Activated naive CD4-positive, alpha-beta T cell treated with anti-CD3 and anti-CD28 coated beads for 36 hours (primary cell): ENCODE measurements around the gene TLE5. TPM values are rescaled to one million over a fixed set of nuclear protein-coding genes. Genes with fewer than 3 reads are reported as not detected.

Experiments
- CTCF ChIA-PET: fragments of 350-600 bp; sonication (Branson Sonifier 250); formaldehyde crosslinking; loops from one replicate; lab custom pipeline; 2021; ENCODE audit warnings: antibody characterized with exemption; lab: Charles Lee
- DNase-seq: peaks from one replicate; pipeline ENCODE4 v3.0.0-alpha.2; 2020
- H3K27ac Mint-ChIP-seq: one replicate; pipeline ENCODE4 v1.8.0; 2021; ENCODE audit warnings: mild to moderate bottlenecking, mixed read lengths
- H3K27me3 Mint-ChIP-seq: one replicate; pipeline ENCODE4 v1.8.0; 2021; ENCODE audit warnings: low read depth, mixed read lengths
- H3K36me3 Mint-ChIP-seq: one replicate; pipeline ENCODE4 v1.8.0; 2021; ENCODE audit warnings: low read depth, mixed read lengths
- H3K4me1 Mint-ChIP-seq: one replicate; pipeline ENCODE4 v1.8.0; 2021; ENCODE audit warnings: low read depth, mixed read lengths
- H3K4me3 Mint-ChIP-seq: one replicate; pipeline ENCODE4 v1.8.0; 2021; ENCODE audit warnings: mild to moderate bottlenecking, moderate library complexity, mixed read lengths
- H3K9me3 Mint-ChIP-seq: one replicate; pipeline ENCODE4 v1.8.0; 2021; ENCODE audit warnings: mixed read lengths
- intact Hi-C: fragments of 100-400 bp; cut with micrococcal nuclease; formaldehyde crosslinking; loops from one replicate; pipeline ENCODE4 v1.15.1; 2023
- total RNA-seq, 2 experiments: library from RNA; stranded (reverse); gene quantifications; one replicate each; pipeline ENCODE4 v1.2.3, GENCODE V29; 2021

The TLE5 gene
- total RNA-seq, 2 experiments from 2014 or later, result 326 to 354 TPM

DNA sequence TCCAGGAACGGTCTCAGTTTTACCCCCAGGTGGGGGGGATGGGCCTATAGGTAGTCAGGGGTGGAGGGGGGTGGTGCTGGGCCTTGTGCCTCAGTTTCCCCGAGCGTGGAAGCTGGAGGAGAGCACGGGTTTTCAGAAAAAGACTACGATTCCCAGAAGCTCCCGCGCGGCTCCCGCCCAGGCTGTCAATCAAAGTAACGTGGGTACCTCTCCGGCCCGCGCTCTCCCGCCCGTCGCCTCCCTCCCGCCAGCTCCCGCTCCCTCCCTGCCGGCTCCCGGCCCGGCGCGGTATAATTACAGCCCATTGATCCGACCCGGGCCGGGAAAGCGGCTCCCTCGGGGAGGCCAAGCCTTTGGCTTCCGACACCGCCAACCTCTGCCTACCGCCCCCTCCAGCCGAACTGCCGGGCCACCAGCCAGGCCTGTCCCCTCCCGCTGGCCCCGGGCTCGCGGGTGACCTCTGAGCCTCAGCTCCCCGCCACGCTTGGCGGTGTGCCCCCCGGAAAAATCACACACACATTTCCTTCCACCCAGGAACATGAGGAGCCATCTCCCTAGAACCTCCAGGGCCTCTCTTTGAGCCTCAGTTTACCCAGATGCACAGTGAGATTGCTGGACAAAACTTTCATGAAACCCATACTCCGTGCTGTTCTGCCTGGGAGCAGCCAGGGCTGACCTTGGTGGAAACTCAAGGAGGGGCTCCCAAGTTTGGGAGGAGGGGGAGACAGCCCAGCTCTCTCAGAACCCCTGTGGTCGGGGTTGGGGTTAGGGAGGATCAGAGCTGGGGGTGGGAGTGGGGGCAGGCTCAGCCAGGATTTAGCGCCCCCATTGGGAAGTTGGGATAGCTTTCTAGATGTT, 25.9 kb downstream of the TLE5 start:
- Mint-ChIP-seq H3K36me3 (no peaks in the 10 kb centered on the region), H3K27me3 (no peaks in the 10 kb centered on the region), H3K4me1 (peaks cover 20% of the 10 kb centered on the region), H3K27ac (peak overlapping the region; percentile 94), H3K4me3 (peak overlapping the region; percentile 87), H3K9me3 (no peaks in the 10 kb centered on the region)
- peak; percentile 88 for DNase-seq
- intact Hi-C loops, result loop anchor here (5.0 kb wide), 1 partner anchor 726 kb away; the partner anchor contains the start of genes APBA3 and MRPL54
- CTCF ChIA-PET, result interaction anchor here (0.6 to 1.5 kb wide), 8 partner anchors 12 to 116 kb away, joined by 3 to 6 read pairs (median 4); partner anchors contain the start of gene TLE6

DNA sequence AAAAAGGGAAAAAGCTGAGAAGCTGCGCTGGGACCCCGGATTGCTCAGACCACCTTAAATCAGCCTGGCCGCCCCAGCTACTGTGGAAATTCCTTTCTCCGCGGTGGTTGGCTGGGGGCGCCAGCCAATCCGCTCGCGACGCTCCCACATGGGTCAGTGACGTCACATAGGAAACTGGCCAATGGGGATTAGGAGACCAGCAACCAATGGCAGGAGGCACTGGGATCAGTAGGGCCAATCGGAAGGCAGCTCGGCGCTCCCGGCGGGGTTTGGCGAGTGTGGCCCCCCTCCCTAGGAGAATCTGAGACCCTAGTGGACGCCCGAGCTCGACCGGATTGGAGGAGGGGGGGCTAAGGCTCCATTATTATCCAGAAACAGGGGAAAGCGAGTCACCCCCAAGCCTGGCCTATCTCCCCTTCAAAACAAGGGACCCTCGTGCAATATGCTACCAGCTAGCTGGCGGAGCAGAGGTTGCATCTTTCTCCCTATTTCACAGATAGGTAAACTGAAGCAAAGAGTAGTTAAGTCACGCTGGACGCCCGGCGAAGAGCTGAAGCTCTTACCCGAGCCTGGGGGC, 26.7 kb downstream of the TLE5 start:
- Mint-ChIP-seq H3K36me3 (no peaks in the 10 kb centered on the region), H3K27ac (peak overlapping the region; percentile 94), H3K27me3 (no peaks in the 10 kb centered on the region), H3K4me1 (peaks cover 19% of the 10 kb centered on the region), H3K9me3 (no peaks in the 10 kb centered on the region), H3K4me3 (peak overlapping the region; percentile 87)
- CTCF ChIA-PET, result interaction anchor here (0.5 to 1.5 kb wide), 9 partner anchors 10 to 83 kb away, joined by 3 to 6 read pairs (median 3); partner anchors contain the start of gene TLE6
- peak; percentile 98 for DNase-seq
- intact Hi-C loops, result loop anchor here (1.0 to 5.0 kb wide), 6 partner anchors 26 to 727 kb away; partner anchors contain the start of genes APBA3, GNA11, MRPL54 and THOP1

DNA sequence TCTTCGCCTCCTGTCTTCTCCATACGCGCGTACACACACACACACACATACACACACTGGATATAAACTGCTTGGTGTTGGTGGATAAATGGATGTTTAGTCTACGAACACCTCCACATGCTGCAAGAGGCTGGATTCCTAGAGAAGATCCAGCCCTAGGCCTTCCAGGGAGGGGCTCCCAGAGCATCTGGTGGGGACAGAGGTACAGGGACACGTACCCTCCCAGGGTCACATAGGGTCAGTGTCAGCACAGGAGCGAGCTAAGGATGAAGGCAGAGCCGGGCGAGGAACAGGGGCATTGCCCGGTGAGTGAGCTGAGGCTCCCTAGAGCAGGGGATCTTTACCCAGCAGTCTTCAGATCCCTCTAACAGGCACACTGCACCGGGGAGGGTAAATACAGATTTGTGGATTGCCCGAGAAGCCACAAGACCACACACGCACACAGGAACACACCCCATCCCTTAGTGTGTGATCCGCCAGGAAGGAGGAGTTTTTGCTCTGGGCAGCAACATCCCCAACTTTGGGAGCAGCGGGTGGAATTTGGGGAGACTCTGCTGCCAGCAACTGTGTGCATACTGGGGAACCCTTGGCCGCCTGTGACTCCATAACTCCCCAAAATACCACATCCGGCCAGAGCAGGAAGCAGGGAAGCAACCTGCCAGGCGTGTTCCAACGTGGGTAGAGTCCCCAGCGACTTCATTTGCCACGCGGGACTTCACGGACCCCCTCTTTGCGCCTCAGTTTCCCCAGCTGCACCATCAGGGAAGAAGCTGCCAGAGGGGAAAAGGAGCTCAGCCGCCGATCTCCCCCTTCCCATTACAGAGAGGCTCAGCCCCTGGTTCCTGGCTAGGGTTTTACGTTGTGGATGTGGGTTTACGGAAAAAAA, 27.4 kb downstream of the TLE5 start:
- no peaks in the 10 kb centered on the region for H3K9me3 Mint-ChIP-seq
- CTCF ChIA-PET, result interaction anchor here (0.5 to 1.5 kb wide), 4 partner anchors 9 to 42 kb away, joined by 3 to 6 read pairs (median 3); no protein-coding TSS in a partner anchor
- no peaks in the 10 kb centered on the region for H3K36me3 Mint-ChIP-seq
- peak overlapping the region; percentile 87 for H3K4me3 Mint-ChIP-seq
- peak; percentile 77 for DNase-seq
- peak overlapping the region; percentile 94 for H3K27ac Mint-ChIP-seq
- H3K4me1 Mint-ChIP-seq, result peaks cover 16% of the 10 kb centered on the region
- intact Hi-C loops, result loop anchor here (1.0 to 5.0 kb wide), 6 partner anchors 26 to 727 kb away; partner anchors contain the start of genes APBA3, GNA11, MRPL54 and THOP1
- H3K27me3 Mint-ChIP-seq, result no peaks in the 10 kb centered on the region

DNA sequence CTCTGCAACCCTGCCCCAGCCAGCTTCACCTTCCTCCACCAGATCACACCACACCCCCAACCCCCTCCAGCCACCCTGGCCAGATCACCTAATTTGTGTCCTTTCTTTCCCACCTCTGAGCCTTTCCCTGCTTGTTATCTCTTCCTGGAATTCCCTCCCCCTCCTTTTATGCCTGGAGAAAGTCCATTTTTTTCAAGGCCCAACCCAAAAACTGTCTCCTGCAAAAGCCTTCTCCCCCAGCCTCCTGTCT, 28.0 kb downstream of the TLE5 start:
- H3K27me3 Mint-ChIP-seq, result no peaks in the 10 kb centered on the region
- intact Hi-C loops, result loop anchor here (2.0 kb wide), 3 partner anchors 58 to 84 kb away; partner anchors contain the start of genes GNA11 and TLE6
- peak overlapping the region; percentile 87 for H3K4me3 Mint-ChIP-seq
- no peaks in the 10 kb centered on the region for H3K9me3 Mint-ChIP-seq
- H3K4me1 Mint-ChIP-seq, result peaks cover 14% of the 10 kb centered on the region
- H3K36me3 Mint-ChIP-seq, result no peaks in the 10 kb centered on the region
- H3K27ac Mint-ChIP-seq, result no peak overlapping the region
- no peak for DNase-seq
- CTCF ChIA-PET, result no interaction called here

DNA sequence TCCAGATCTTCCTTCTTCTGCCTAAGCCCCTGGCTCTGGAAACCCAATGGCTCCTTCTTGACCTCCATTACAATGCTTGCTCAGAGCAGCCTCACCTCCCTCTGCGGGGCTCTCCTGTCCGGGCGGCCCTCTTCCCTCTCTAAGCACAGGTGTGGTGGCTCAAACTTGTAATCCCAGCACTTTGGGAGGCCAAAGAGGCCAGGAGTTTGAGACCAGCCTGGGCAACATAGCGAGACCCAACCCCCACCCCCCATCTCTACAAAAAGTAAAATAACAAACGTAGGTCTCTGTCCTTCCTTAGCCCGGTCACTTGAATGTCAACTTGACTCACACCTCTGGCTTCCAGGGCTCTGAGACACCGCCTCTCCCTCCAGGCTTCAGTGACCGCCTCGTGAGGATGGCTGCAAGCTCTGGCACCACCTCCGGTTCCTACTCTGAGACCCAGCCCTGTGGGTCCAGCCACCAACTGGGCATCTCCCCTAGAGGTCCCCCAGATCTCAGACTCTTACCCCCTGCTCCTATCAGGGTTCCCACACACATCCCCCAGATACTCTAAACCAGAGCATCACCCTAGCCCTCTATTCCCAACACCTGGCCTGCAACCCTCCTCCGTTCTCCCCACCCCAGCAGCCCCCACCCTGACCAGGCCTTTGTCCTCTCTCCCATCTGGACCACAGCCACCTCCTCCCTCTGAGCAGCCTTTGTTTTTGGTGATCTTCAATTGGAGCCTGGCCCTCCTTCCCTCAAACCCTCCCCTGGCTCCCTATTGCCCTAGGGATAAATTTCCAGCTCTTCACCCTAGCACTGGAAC, 28.5 kb downstream of the TLE5 start:
- Mint-ChIP-seq H3K27me3 (no peaks in the 10 kb centered on the region), H3K9me3 (no peaks in the 10 kb centered on the region), H3K4me1 (peaks cover 14% of the 10 kb centered on the region), H3K4me3 (peak overlapping the region; percentile 87), H3K36me3 (no peaks in the 10 kb centered on the region), H3K27ac (no peak overlapping the region)
- DNase-seq, result no peak
- CTCF ChIA-PET, result no interaction called here
- intact Hi-C loops, result loop anchor here (2.0 kb wide), 3 partner anchors 57 to 83 kb away; partner anchors contain the start of genes GNA11 and TLE6

DNA sequence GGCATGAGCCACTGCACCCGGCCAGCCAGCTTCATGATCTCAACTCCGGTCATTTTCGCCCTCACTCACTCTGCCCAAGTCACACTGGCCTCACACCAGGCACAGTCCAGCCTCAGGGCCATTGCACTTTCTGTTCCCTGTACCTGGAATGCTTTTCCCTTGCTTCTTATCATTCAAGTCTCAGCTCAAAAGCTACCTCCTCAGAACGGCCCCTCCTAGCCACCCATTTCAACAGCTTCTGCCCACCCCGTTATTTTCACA, 30.8 kb downstream of the TLE5 start:
- intact Hi-C loops, result no loop called here
- CTCF ChIA-PET, result interaction anchor here (1.4 kb wide), 1 partner anchor 77 kb away, joined by 5 read pairs; no protein-coding TSS in a partner anchor
- Mint-ChIP-seq H3K27ac (no peak overlapping the region), H3K4me3 (no peak overlapping the region), H3K4me1 (peaks cover 16% of the 10 kb centered on the region), H3K9me3 (no peaks in the 10 kb centered on the region), H3K36me3 (no peaks in the 10 kb centered on the region), H3K27me3 (no peaks in the 10 kb centered on the region)
- no peak for DNase-seq

DNA sequence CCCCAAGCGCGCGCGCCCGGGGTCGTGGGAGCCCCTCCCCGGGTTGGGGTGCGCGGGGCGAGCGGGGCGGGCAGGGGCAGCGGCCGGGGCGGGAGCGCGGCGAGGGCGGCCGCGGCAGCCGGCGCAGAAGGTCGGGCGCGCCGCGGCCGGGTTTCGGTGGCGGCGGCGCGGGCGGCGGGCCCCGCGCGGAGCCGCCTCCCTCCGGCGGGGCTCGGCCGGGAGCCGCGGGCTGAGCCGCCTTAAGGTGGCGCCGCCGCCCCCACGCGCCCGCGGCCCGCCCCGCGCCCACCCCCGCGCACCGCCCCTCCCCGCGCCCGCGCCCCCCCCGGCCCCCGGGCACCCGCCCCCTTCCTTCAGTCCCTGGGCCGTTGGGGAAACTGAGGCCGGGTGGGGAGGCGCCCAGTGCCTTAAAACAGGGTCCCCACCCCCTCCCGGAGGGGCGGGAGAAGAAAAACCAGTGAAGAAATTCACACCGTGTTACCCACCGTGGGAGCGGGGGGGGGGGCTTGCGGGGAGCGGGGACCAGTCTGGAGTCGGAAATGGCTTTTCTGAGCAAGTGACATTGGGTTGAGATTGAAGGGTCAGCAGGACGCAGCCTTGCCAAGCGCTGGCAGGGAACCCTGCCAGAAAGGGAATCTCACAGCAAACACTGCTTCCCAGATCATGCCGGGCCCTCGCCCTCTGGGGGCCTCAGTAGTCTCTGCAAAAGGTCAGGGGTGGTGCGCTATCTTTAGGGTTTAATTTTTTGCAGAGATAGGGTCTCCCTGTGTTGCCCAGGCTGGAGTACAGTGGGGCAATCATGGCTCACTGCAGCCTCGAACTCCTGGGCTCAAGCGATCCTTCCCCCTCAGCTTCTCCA, 33.0 kb downstream of the TLE5 start, which contains the start of gene TLE2:
TLE2 (minus strand) TSS at position 216 of the 859 bp plus-strand sequence. CDS start 376 bp downstream, outside the sequence.
- Mint-ChIP-seq H3K4me3 (peak within 1 kb of the TSS; percentile 65), H3K27me3 (no peaks in the 10 kb centered on the region), H3K4me1 (peaks cover 20% of the 10 kb centered on the region), H3K27ac (no peak within 1 kb of the TSS), H3K9me3 (no peaks in the 10 kb centered on the region), H3K36me3 (no peaks in the 10 kb centered on the region)
- CTCF ChIA-PET, result no interaction called here
- DNase-seq, result no peak
- intact Hi-C loops, result no loop called here

DNA sequence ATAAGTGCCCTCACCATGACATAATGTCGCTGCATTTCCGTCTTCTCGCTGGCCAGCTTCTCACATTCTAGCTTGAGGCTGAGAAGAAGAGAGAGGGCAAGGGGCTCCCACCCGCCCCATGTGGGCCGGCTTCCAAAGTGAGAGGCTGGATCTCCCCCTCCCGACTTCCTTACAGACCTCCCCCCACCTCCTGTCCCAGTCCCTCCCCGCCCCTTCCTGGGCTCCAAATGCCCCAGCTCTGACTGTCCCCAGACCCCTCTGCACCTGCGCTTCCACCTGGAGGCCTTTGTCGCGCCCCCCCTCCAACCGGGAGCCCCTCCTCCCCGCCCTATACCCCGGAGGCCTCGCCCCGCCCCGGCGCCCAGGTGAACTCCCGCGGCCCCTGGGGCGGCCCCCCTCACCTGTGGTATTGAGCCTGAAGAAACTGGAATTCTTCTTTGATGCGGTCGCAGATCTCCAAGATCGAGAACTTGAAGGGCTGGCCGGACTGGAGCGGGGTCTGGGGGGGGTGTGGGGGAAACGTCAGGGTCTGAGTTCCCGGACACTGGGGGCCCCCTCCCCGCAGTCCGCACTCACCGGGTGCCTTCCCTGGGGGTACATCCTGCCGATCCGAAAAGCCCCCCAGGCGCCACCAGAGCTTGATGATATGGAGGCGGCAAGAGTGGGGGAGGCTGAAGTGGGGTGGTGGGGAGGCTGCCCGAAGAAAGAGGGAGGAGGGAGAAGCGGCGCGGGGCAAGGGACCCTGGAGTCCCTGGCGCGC, 33.8 kb downstream of the TLE5 start:
- H3K4me1 Mint-ChIP-seq, result peaks cover 23% of the 10 kb centered on the region
- CTCF ChIA-PET, result interaction anchor here (0.6 to 1.3 kb wide), 2 partner anchors 62 to 66 kb away, joined by 3 to 5 read pairs; no protein-coding TSS in a partner anchor
- intact Hi-C loops, result no loop called here
- no peaks in the 10 kb centered on the region for H3K9me3 Mint-ChIP-seq
- no peak overlapping the region for H3K27ac Mint-ChIP-seq
- peak overlapping the region; percentile 63 for H3K4me3 Mint-ChIP-seq
- H3K36me3 Mint-ChIP-seq, result no peaks in the 10 kb centered on the region
- H3K27me3 Mint-ChIP-seq, result no peaks in the 10 kb centered on the region
- DNase-seq, result no peak

DNA sequence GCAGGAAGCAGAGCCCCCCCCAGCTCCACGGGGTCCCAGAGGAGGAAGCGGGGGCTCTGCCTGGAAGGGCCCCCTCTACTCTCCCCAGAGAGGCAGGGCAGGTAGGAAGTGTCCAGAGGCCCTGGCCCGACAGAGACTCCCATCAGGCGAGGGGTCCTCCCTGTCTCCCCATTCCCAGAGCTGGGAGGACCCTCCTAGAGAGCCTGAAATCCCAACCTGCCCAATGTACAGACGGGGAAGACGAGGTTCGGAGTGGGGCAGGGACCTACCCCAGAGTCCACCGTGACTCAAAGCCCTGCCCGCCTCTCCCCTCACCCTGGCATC, 34.4 kb downstream of the TLE5 start:
- no peak for DNase-seq
- Mint-ChIP-seq H3K4me3 (peak overlapping the region; percentile 63), H3K36me3 (no peaks in the 10 kb centered on the region), H3K9me3 (no peaks in the 10 kb centered on the region), H3K4me1 (peaks cover 26% of the 10 kb centered on the region), H3K27ac (no peak overlapping the region), H3K27me3 (no peaks in the 10 kb centered on the region)
- CTCF ChIA-PET, result interaction anchor here (0.6 to 1.3 kb wide), 2 partner anchors 62 to 66 kb away, joined by 3 to 5 read pairs; no protein-coding TSS in a partner anchor
- intact Hi-C loops, result no loop called here

DNA sequence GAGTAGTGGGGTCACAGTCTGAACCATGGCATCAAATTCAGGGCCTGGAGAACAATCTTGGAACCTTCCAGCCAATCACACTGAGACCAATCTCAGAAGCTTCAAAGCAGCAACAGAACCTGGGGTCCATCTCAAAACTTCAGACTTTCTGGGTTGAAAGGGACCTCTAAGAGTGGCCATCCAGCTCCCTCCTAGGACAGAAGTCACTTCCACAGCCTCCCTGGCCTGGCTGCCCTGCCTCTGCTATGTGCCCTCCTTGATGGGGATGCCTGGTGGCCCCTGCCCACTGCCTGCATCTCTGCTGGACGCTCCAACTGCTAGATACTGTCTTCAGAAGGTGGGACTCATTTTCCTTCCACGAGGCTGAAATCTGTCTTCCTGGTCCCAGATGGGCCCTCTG, 35.0 kb downstream of the TLE5 start:
- no peaks in the 10 kb centered on the region for H3K36me3 Mint-ChIP-seq
- no peak for DNase-seq
- H3K4me3 Mint-ChIP-seq, result no peak overlapping the region
- no peaks in the 10 kb centered on the region for H3K27me3 Mint-ChIP-seq
- no peak overlapping the region for H3K27ac Mint-ChIP-seq
- H3K4me1 Mint-ChIP-seq, result peaks cover 30% of the 10 kb centered on the region
- no peaks in the 10 kb centered on the region for H3K9me3 Mint-ChIP-seq
- CTCF ChIA-PET, result interaction anchor here (0.6 to 1.3 kb wide), 2 partner anchors 65 to 68 kb away, joined by 3 read pairs; no protein-coding TSS in a partner anchor
- intact Hi-C loops, result no loop called here
